Measurements from ENCODE around the gene PTPRH. TPM values are rescaled to one million over a fixed set of nuclear protein-coding genes. Genes with fewer than 3 reads are reported as not detected.

Gene PTPRH
- total RNA-seq, 2 experiments from 2014 or later, result not detected

DNA sequence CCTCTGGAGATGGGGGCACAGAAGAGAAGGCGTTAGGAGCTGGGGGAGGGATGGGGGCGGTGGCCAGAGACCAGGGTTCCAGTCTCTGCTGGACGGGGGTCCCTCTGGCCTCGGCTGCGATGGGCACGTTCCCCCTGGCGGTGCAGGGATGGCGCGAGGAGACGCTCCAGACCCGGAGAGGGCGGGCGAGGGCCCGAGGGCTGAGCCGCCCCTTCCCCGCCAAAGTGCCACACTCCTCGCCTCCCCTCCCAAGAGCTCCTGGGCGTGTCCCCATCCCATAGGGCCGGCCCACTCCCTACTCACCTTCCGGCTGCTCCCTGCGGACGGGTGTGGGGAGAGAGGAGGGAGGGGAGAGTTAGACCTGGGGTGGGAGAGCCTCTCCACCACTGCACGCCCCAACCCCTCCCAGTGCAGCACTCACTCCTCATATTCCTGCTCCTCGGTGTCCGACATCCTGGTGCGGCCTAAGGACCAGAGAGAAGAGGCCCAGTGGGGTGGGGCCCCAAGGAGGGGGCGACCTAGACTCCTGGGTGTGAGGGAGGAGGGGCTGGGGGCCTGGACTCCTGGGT is 62.5 kb downstream of the PTPRH start:
- H3K27ac ChIP-seq (ENCODE audit: low read depth, low read length, poor library complexity, severe bottlenecking), result no peak overlapping the region
- no peaks in the 10 kb centered on the region for H3K9me2 ChIP-seq (ENCODE audit: insufficient read depth, low read length)
- peak overlapping the region; percentile 76 for H3K4me2 ChIP-seq (ENCODE audit: low read length)
- DNase-seq (ENCODE audit: low spot score), result peak; percentile 42
- TF ChIP-seq CTCF (conservative IDR thresholded peaks at IDR 0.05; ENCODE audit: low read length) (no peak), EZH2phosphoT487 (IDR thresholded peaks at IDR 0.05; ENCODE audit: borderline replicate concordance, low read depth, low read length) (no peak)
- no TSS peak for BruUV-seq (replicated peaks)
- H3K36me3 ChIP-seq (ENCODE audit: insufficient read depth, low read length), result 0 out of 2 replicates have a peak, but pooled peaks cover 6% of the 10 kb centered on the region
- no peaks in the 10 kb centered on the region for H3K79me2 ChIP-seq (ENCODE audit: insufficient read depth, low read depth, low read length)
- peak overlapping the region; percentile 65 for H3K4me3 ChIP-seq (ENCODE audit: low read depth, low read length, poor library complexity, severe bottlenecking)
- ChIA-PET POLR2A (no interaction called here), CTCF (ENCODE audit: unreplicated experiment) (no interaction called here)
- H3K9me3 ChIP-seq (ENCODE audit: low read length), result peaks cover 6% of the 10 kb centered on the region
- intact Hi-C loops (cut with micrococcal nuclease; ENCODE audit: unreplicated experiment), result no loop called here
- H3K4me1 ChIP-seq (ENCODE audit: insufficient read depth, low read length, poor library complexity, severe bottlenecking), result peaks cover 43% of the 10 kb centered on the region
- H4K20me1 ChIP-seq (ENCODE audit: insufficient read depth, low read length), result no peaks in the 10 kb centered on the region
- H2AFZ ChIP-seq (ENCODE audit: low read length), result peak overlapping the region; percentile 76; the same call in 1 of the 2 replicates

- TF ChIP-seq CTCF (conservative IDR thresholded peaks at IDR 0.05; ENCODE audit: low read length) (peak; percentile 85), EZH2phosphoT487 (IDR thresholded peaks at IDR 0.05; ENCODE audit: borderline replicate concordance, low read depth, low read length) (no peak)
- BruUV-seq (replicated peaks), result no TSS peak
- Histone ChIP-seq H3K4me3 (ENCODE audit: low read depth, low read length, poor library complexity, severe bottlenecking) (peak overlapping the region; percentile 65), H3K4me2 (ENCODE audit: low read length) (peak overlapping the region; percentile 76), H3K36me3 (ENCODE audit: insufficient read depth, low read length) (0 out of 2 replicates have a peak, but pooled peaks cover under 1% of the 10 kb centered on the region), H3K27ac (ENCODE audit: low read depth, low read length, poor library complexity, severe bottlenecking) (no peak overlapping the region), H4K20me1 (ENCODE audit: insufficient read depth, low read length) (no peaks in the 10 kb centered on the region), H3K4me1 (ENCODE audit: insufficient read depth, low read length, poor library complexity, severe bottlenecking) (peaks cover 43% of the 10 kb centered on the region), H3K9me3 (ENCODE audit: low read length) (no peaks in the 10 kb centered on the region), H2AFZ (ENCODE audit: low read length) (peak overlapping the region; percentile 76; the same call in 1 of the 2 replicates), H3K9me2 (ENCODE audit: insufficient read depth, low read length) (no peaks in the 10 kb centered on the region), H3K79me2 (ENCODE audit: insufficient read depth, low read depth, low read length) (no peaks in the 10 kb centered on the region)
- ChIA-PET POLR2A (no interaction called here), CTCF (ENCODE audit: unreplicated experiment) (no interaction called here)
- DNase-seq (ENCODE audit: low spot score), result peak; percentile 66
- intact Hi-C loops (cut with micrococcal nuclease; ENCODE audit: unreplicated experiment), result no loop called here
Measured at GRCh38 chr19:55146078-55146704, 63.1 kb downstream of the PTPRH start.

GRCh38 chr19:55145232-55145631 is 64.1 kb downstream of the PTPRH start:
- no TSS peak for BruUV-seq (replicated peaks)
- no peaks in the 10 kb centered on the region for H3K79me2 ChIP-seq (ENCODE audit: insufficient read depth, low read depth, low read length)
- no peak overlapping the region for H3K4me3 ChIP-seq (ENCODE audit: low read depth, low read length, poor library complexity, severe bottlenecking)
- H3K36me3 ChIP-seq (ENCODE audit: insufficient read depth, low read length), result no peaks in the 10 kb centered on the region
- no peaks in the 10 kb centered on the region for H3K9me3 ChIP-seq (ENCODE audit: low read length)
- H4K20me1 ChIP-seq (ENCODE audit: insufficient read depth, low read length), result no peaks in the 10 kb centered on the region
- H3K9me2 ChIP-seq (ENCODE audit: insufficient read depth, low read length), result no peaks in the 10 kb centered on the region
- H3K27ac ChIP-seq (ENCODE audit: low read depth, low read length, poor library complexity, severe bottlenecking), result no peak overlapping the region
- TF ChIP-seq EZH2phosphoT487 (IDR thresholded peaks at IDR 0.05; ENCODE audit: borderline replicate concordance, low read depth, low read length), result no peak
- TF ChIP-seq CTCF (conservative IDR thresholded peaks at IDR 0.05; ENCODE audit: low read length), result no peak
- intact Hi-C loops (cut with micrococcal nuclease; ENCODE audit: unreplicated experiment), result no loop called here
- H3K4me2 ChIP-seq (ENCODE audit: low read length), result peak overlapping the region; percentile 13; the same call in 1 of the 2 replicates
- H3K4me1 ChIP-seq (ENCODE audit: insufficient read depth, low read length, poor library complexity, severe bottlenecking), result peaks cover 44% of the 10 kb centered on the region
- DNase-seq (ENCODE audit: low spot score), result no peak
- no peak overlapping the region for H2AFZ ChIP-seq (ENCODE audit: low read length)
- ChIA-PET CTCF (ENCODE audit: unreplicated experiment) (no interaction called here), POLR2A (no interaction called here)
